K562 (cell line): ENCODE results near the gene INHBE. TPM values are rescaled to one million over a fixed set of nuclear protein-coding genes. Genes with fewer than 3 reads are reported as not detected.

ENCODE experiments used
- ATAC-seq: fragments of 200-7000 bp; cut with Tn5 transposase; 3 replicates; pipeline ENCODE4 v1.9.1; 2020; ENCODE audit warnings: moderate library complexity
- BruUV-seq: library from RNA; stranded (reverse); fragments of 400-500 nt; replicated peaks from 2 replicates; lab custom pipeline; 2021; lab: Mats Ljungman, UMichigan
- CTCF ChIA-PET: fragments of 300-600 bp; formaldehyde crosslinking; extraction: SDS; loops from one replicate; lab custom pipeline; 2021; ENCODE audit warnings: low intra/inter-chr PET ratio; lab: Yijun Ruan, JAX
- POLR2A ChIA-PET: fragments of 300-600, 350-650 bp; sonication (Branson Sonifier 250); formaldehyde crosslinking; extraction: SDS; loops from one replicate; lab custom pipeline; 2021; ENCODE audit warnings: antibody characterized with exemption, inconsistent platforms; lab: Yijun Ruan, JAX
- DNase-seq, 4 experiments: peaks; one replicate each; pipeline versions ENCODE4 v3.0.0 to v3.0.0-alpha.2; 2011 to 2018; ENCODE audit warnings: low spot score in 3 of 4, mixed read lengths in 3 of 4; ENCODE audit errors: extremely low read depth in 1 of 4
- FAIRE-seq: peaks from 2 replicates; lab custom pipeline; 2011; peaks lifted over from hg19 to GRCh38; lab: Jason Lieb, UNC
- H2AFZ ChIP-seq: 2 replicates; pipeline ENCODE4 v1.6.0; 2011; ENCODE audit warnings: low read depth, low read length, control low read depth, inconsistent platforms
- H3K27ac ChIP-seq: fragments of 200-600 bp; 3 replicates; pipeline ENCODE4 v1.8.0; 2011; ENCODE audit warnings: low read depth, mild to moderate bottlenecking, control low read depth, inconsistent platforms, low read length, moderate library complexity, mixed read lengths; ENCODE audit errors: extremely low read depth
- H3K27me3 ChIP-seq, 2 experiments: fragments of 300-600 bp in 1 of 2; 2 replicates in 1 of 2; 3 replicates in 1 of 2; pipeline versions ENCODE4 v1.6.0 to v1.8.0; 2011; ENCODE audit warnings: inconsistent platforms in 2 of 2, low read length in 2 of 2, mild to moderate bottlenecking in 1 of 2, mixed read lengths in 1 of 2, moderate library complexity in 1 of 2; ENCODE audit not compliant: control insufficient read depth in 2 of 2, insufficient read depth in 2 of 2
- H3K36me3 ChIP-seq: fragments of 300-600 bp; 3 replicates; pipeline ENCODE4 v1.8.0; 2011; ENCODE audit warnings: mild to moderate bottlenecking, low read length, inconsistent platforms; ENCODE audit not compliant: control insufficient read depth, insufficient read depth
- H3K4me1 ChIP-seq, 2 experiments: fragments of 200-600 bp in 1 of 2; replicated peaks in 1 of 2; 2 replicates in 1 of 2; 3 replicates in 1 of 2; pipeline versions ENCODE4 v1.5.1 to v1.8.0; 2011; ENCODE audit warnings: inconsistent platforms in 2 of 2, low read length in 2 of 2, mild to moderate bottlenecking in 1 of 2, mixed read lengths in 1 of 2, moderate library complexity in 1 of 2; ENCODE audit not compliant: control insufficient read depth in 2 of 2, insufficient read depth in 2 of 2
- H3K4me2 ChIP-seq: 2 replicates; pipeline ENCODE4 v1.6.1; 2011; ENCODE audit warnings: low read length, control low read depth, inconsistent platforms, mixed read lengths; ENCODE audit not compliant: insufficient read depth
- H3K4me3 ChIP-seq: fragments of 200-600 bp; sonication (generic), shearing (Covaris generic); 2 replicates; pipeline ENCODE4 v1.5.1; 2016; ENCODE audit warnings: control low read depth, inconsistent platforms
- H3K79me2 ChIP-seq: fragments of 200-600 bp; 3 replicates; pipeline ENCODE4 v1.8.0; 2011; ENCODE audit warnings: low read length, inconsistent platforms; ENCODE audit not compliant: control insufficient read depth, insufficient read depth
- H3K9ac ChIP-seq, 2 experiments: 2 replicates each; pipeline versions ENCODE4 v1.6.0 to v1.6.1; 2011; ENCODE audit warnings: low read depth in 2 of 2, low read length in 2 of 2, control low read depth in 1 of 2, inconsistent platforms in 1 of 2, mild to moderate bottlenecking in 1 of 2, mixed read lengths in 1 of 2; ENCODE audit not compliant: insufficient read depth in 1 of 2
- H3K9me1 ChIP-seq: one replicate; pipeline ENCODE4 v1.6.0; 2011; ENCODE audit warnings: inconsistent platforms, mild to moderate bottlenecking, low read length, moderate library complexity; ENCODE audit not compliant: control insufficient read depth, insufficient read depth
- H3K9me3 ChIP-seq: replicated peaks from 2 replicates; pipeline ENCODE4 v1.5.1; 2011; ENCODE audit warnings: low read depth, low read length, inconsistent platforms; ENCODE audit not compliant: control insufficient read depth, insufficient read depth
- H4K20me1 ChIP-seq: replicated peaks from 2 replicates; pipeline ENCODE4 v1.6.1; 2011; ENCODE audit warnings: low read length, inconsistent platforms, mixed read lengths; ENCODE audit not compliant: control insufficient read depth, insufficient read depth
- BRD9 ChIP-seq: fragments of 450-650 bp; IDR thresholded peaks from 2 replicates; pipeline ENCODE4 v1.6.1; 2018; ENCODE audit warnings: low read depth; ENCODE audit not compliant: partially characterized antibody
- KDM4B ChIP-seq, 2 experiments: fragments of 450-650 bp in 1 of 2; sonication (generic) in 1 of 2; IDR thresholded peaks; 2 replicates each; pipeline ENCODE4 v1.6.1; 2016 to 2017; ENCODE audit warnings: borderline replicate concordance in 2 of 2, antibody characterized with exemption in 1 of 2, low read depth in 1 of 2, mild to moderate bottlenecking in 1 of 2
- RCOR1 ChIP-seq, 2 experiments: IDR thresholded peaks; 2 replicates each; pipeline ENCODE4 v1.6.1; 2012; ENCODE audit warnings: low read depth in 2 of 2, low read length in 2 of 2, borderline replicate concordance in 1 of 2, improper control_type of control experiment in 1 of 2
- SP1 ChIP-seq: sonication (generic); formaldehyde crosslinking; IDR thresholded peaks from 2 replicates; pipeline ENCODE4 v1.8.1; 2022; ENCODE audit warnings: mild to moderate bottlenecking, missing genetic modification reagents
- SRSF9 ChIP-seq: fragments of 200-400 bp; formaldehyde crosslinking; IDR thresholded peaks from 2 replicates; pipeline ENCODE4 v1.6.1; 2017; ENCODE audit warnings: low read depth, low read length, borderline replicate concordance
- TCF3 ChIP-seq: sonication (generic); formaldehyde crosslinking; IDR thresholded peaks from 2 replicates; pipeline ENCODE4 v1.4.0; 2020; ENCODE audit warnings: mild to moderate bottlenecking, missing genetic modification reagents
- ZBTB7A ChIP-seq: IDR thresholded peaks from 2 replicates; pipeline ENCODE4 v1.6.1; 2011; ENCODE audit warnings: low read depth, mild to moderate bottlenecking, low read length, moderate library complexity, borderline replicate concordance; ENCODE audit not compliant: control insufficient read depth
- WGBS: fragments of 100-300 bp; shearing (Covaris generic); methylation state at CpG from one replicate; pipeline ENCODE4 v1.1.6; 2016; ENCODE audit warnings: low coverage, mixed read lengths; ENCODE audit not compliant: insufficient coverage; ENCODE audit errors: missing lambda C conversion rate; 5-methylcytosine and 5-hydroxymethylcytosine counted together
- in situ Hi-C: fragments of 300-500 bp; cut with MboI; formaldehyde crosslinking; loops from 4 replicates; pipeline ENCODE4 v1.15.0; 2018; ENCODE audit warnings: inconsistent platforms, mixed read lengths
- intact Hi-C: fragments of 100-400 bp; cut with micrococcal nuclease; formaldehyde crosslinking; loops from 2 replicates; pipeline ENCODE4 v1.14.2; 2022
- polyA plus RNA-seq, 8 experiments: library from polyadenylated mRNA; depleted of rRNA in 4 of 8; stranded (reverse) in 5 of 8; unstranded in 3 of 8; fragments of >200 nt; fragmentation: Nextera tagmentation in 2 of 8; fragmentation: Illumina TruSeq in 1 of 8; extraction: Ambion mirVana in 2 of 8; extraction: Trizol in 1 of 8; gene quantifications; 2 replicates each; pipeline versions ENCODE4 v1.2.1 to v1.2.3, GENCODE V29; 2011 to 2014; ENCODE audit warnings: inconsistent platforms in 1 of 8, missing spikeins in 1 of 8
- total RNA-seq, 7 experiments: library from RNA; depleted of rRNA in 6 of 7; stranded (reverse); fragments of >200 nt in 6 of 7; fragmentation: Illumina TruSeq in 2 of 7; extraction: Trizol in 2 of 7; gene quantifications; 2 replicates each; pipeline versions ENCODE4 v1.2.1 to v1.2.3, GENCODE V29; 2011 to 2021; ENCODE audit warnings: low replicate concordance in 1 of 7
- TF ChIP-seq, protein P1 (sequence below): IDR thresholded peaks from 3 replicates; pipeline ENCODE4 v1.6.1; 2011; ENCODE audit warnings: borderline replicate concordance, mild to moderate bottlenecking, moderate library complexity; ENCODE audit not compliant: insufficient read length; ENCODE audit errors: extremely low read depth
- TF ChIP-seq, protein P2 (sequence below): fragments of 200-800 bp; sonication (Bioruptor generic); IDR thresholded peaks from 2 replicates; pipeline ENCODE4 v1.6.1; 2017; ENCODE audit warnings: missing genetic modification characterization, missing compliant biosample characterization

The INHBE gene
- total and polyA plus RNA-seq, 9 of the 15 experiments (the other 6 are each of a cell fraction or from before 2014, with no cell fraction given) = 0.94 to 9.9 (median 7.3) TPM

DNA sequence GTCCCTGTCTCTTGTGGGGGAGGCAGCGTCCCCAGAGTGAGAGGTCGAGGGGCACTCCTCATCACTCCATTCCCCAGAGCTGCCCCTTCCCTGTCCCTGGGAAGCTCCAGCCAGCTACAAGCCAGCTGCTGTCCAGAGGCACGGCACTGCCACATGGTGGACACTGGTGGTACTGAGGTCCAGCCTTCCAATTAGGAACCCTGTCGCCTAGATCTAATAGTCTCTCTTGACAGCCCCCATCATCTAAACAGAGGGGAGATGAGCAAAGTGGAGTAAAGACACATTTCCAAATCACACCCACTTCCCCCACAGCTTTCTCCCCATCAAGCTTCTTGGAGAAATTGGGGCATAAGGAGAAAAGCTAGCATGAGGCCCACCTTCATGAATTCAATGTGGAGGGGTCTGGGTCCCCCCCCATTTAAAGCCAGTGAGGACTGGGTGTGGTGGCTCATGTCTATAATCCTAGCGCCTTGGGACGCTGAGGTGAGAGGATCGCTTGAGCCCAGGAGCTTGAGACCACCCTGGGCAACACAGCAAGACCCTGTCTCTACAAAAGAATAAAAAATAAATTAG is 2.1 kb upstream of the INHBE start:
- H3K4me1 ChIP-seq = peaks cover 30 to 43% of the 10 kb centered on the region in 2 experiments
- 0% methylated on average over 7 of the region's 7 CpGs for WGBS
- H3K27me3 ChIP-seq = no peaks in the 10 kb centered on the region
- H3K4me3 ChIP-seq = no peak overlapping the region
- peak overlapping the region; percentile 76 for H2AFZ ChIP-seq
- ChIA-PET CTCF (interaction anchor here (0.6 to 2.7 kb wide), 6 partner anchors 113 to 240 kb away, joined by 3 to 20 read pairs (median 8); no protein-coding TSS in a partner anchor), POLR2A (interaction anchor here (0.6 to 1.9 kb wide), 10 partner anchors 10 to 240 kb away, joined by 3 to 7 read pairs (median 4); no protein-coding TSS in a partner anchor)
- in situ Hi-C loops = loop anchor here (5.0 kb wide), 1 partner anchor 141 kb away; no protein-coding TSS in a partner anchor
- FAIRE-seq = peak; percentile 94
- H3K4me2 ChIP-seq = peak overlapping the region; percentile 48; the same call in 1 of the 2 replicates
- ATAC-seq = peak; percentile 50
- no peaks in the 10 kb centered on the region for H4K20me1 ChIP-seq
- intact Hi-C loops = loop anchor here (1.0 to 2.0 kb wide), 3 partner anchors 146 to 240 kb away; no protein-coding TSS in a partner anchor
- no peaks in the 10 kb centered on the region for H3K9me3 ChIP-seq
- no peak overlapping the region for H3K9ac ChIP-seq
- DNase-seq = peak; percentile 68 to 89 (median 71)
- no peaks in the 10 kb centered on the region for H3K9me1 ChIP-seq
- BruUV-seq = no TSS peak
- H3K36me3 ChIP-seq = no peaks in the 10 kb centered on the region
- H3K27ac ChIP-seq = peak overlapping the region; percentile 17; the same call in 1 of the 3 replicates
- peaks cover 17% of the 10 kb centered on the region; the same call in 2 of the 3 replicates for H3K79me2 ChIP-seq
- TF ChIP-seq SRSF9 = no peak
- TF ChIP-seq ZBTB7A = 0 out of 2 replicates have a peak, but pooled peaks have one; percentile 3
- 0 out of 4 replicates have a peak, but pooled peaks of 1 of the 2 experiments have one; percentile 37 for TF ChIP-seq RCOR1 (IDR thresholded peaks at IDR 0.05; ENCODE audit: borderline replicate concordance in 1 of 2, low read depth in 2 of 2, low read length in 2 of 2)
- peak; percentile 37; the same call in 1 of the 2 replicates for TF ChIP-seq SP1 (CRISPR knock-in tag)
- TF ChIP-seq, protein P1, sequence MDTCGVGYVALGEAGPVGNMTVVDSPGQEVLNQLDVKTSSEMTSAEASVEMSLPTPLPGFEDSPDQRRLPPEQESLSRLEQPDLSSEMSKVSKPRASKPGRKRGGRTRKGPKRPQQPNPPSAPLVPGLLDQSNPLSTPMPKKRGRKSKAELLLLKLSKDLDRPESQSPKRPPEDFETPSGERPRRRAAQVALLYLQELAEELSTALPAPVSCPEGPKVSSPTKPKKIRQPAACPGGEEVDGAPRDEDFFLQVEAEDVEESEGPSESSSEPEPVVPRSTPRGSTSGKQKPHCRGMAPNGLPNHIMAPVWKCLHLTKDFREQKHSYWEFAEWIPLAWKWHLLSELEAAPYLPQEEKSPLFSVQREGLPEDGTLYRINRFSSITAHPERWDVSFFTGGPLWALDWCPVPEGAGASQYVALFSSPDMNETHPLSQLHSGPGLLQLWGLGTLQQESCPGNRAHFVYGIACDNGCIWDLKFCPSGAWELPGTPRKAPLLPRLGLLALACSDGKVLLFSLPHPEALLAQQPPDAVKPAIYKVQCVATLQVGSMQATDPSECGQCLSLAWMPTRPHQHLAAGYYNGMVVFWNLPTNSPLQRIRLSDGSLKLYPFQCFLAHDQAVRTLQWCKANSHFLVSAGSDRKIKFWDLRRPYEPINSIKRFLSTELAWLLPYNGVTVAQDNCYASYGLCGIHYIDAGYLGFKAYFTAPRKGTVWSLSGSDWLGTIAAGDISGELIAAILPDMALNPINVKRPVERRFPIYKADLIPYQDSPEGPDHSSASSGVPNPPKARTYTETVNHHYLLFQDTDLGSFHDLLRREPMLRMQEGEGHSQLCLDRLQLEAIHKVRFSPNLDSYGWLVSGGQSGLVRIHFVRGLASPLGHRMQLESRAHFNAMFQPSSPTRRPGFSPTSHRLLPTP = no peak
- 0 out of 2 replicates have a peak, but pooled peaks have one; percentile 4 for TF ChIP-seq TCF3 (CRISPR knock-in tag)
- TF ChIP-seq BRD9 = peak; percentile 86
- 0 out of 4 replicates have a peak, but pooled peaks of 1 of the 2 experiments have one; percentile 37 for TF ChIP-seq KDM4B (IDR thresholded peaks at IDR 0.05; ENCODE audit: borderline replicate concordance in 2 of 2, low read depth in 1 of 2)
- TF ChIP-seq, protein P2, sequence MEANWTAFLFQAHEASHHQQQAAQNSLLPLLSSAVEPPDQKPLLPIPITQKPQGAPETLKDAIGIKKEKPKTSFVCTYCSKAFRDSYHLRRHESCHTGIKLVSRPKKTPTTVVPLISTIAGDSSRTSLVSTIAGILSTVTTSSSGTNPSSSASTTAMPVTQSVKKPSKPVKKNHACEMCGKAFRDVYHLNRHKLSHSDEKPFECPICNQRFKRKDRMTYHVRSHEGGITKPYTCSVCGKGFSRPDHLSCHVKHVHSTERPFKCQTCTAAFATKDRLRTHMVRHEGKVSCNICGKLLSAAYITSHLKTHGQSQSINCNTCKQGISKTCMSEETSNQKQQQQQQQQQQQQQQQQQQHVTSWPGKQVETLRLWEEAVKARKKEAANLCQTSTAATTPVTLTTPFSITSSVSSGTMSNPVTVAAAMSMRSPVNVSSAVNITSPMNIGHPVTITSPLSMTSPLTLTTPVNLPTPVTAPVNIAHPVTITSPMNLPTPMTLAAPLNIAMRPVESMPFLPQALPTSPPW (CRISPR knock-in tag) = peak; percentile 46
